K562 (cell line): ENCODE results near the gene ZNF692. TPM values are rescaled to one million over a fixed set of nuclear protein-coding genes. Genes with fewer than 3 reads are reported as not detected.

Experiments
- FIP1L1 ChIP-seq: fragments of 200-400 bp; formaldehyde crosslinking; IDR thresholded peaks from 2 replicates; pipeline ENCODE4 v1.6.1; 2018; ENCODE audit warnings: mild to moderate bottlenecking, low read depth, low read length; ENCODE audit not compliant: poor library complexity, severe bottlenecking
- NFE2L1 ChIP-seq: fragments of 450-650 bp; IDR thresholded peaks from 2 replicates; pipeline ENCODE4 v1.6.1; 2016; ENCODE audit warnings: missing genetic modification characterization, low read depth, mild to moderate bottlenecking, missing compliant biosample characterization, moderate library complexity, borderline replicate concordance
- REST ChIP-seq, 2 experiments: fragments of 450-650 bp; formaldehyde crosslinking in 1 of 2; IDR thresholded peaks; 2 replicates each; pipeline versions ENCODE4 v1.4.0 to v1.6.1; 2014 to 2020; ENCODE audit warnings: mild to moderate bottlenecking in 2 of 2, borderline replicate concordance in 1 of 2, low read depth in 1 of 2
- SIX5 ChIP-seq, 2 experiments: IDR thresholded peaks; 2 replicates each; pipeline ENCODE4 v1.6.1; 2011; ENCODE audit warnings: low read length in 2 of 2, borderline replicate concordance in 1 of 2, low read depth in 1 of 2, mild to moderate bottlenecking in 1 of 2, moderate library complexity in 1 of 2; ENCODE audit not compliant: insufficient read depth in 1 of 2
- TAF7 ChIP-seq: fragments of 450-650 bp; IDR thresholded peaks from 2 replicates; pipeline ENCODE4 v1.6.1; 2016; ENCODE audit warnings: missing genetic modification characterization, missing compliant biosample characterization
- polyA plus RNA-seq, 8 experiments: library from polyadenylated mRNA; depleted of rRNA in 4 of 8; stranded (reverse) in 5 of 8; unstranded in 3 of 8; fragments of >200 nt; fragmentation: Nextera tagmentation in 2 of 8; fragmentation: Illumina TruSeq in 1 of 8; extraction: Ambion mirVana in 2 of 8; extraction: Trizol in 1 of 8; gene quantifications; 2 replicates each; pipeline versions ENCODE4 v1.2.1 to v1.2.3, GENCODE V29; 2011 to 2014; ENCODE audit warnings: inconsistent platforms in 1 of 8, missing spikeins in 1 of 8
- total RNA-seq, 7 experiments: library from RNA; depleted of rRNA in 6 of 7; stranded (reverse); fragments of >200 nt in 6 of 7; fragmentation: Illumina TruSeq in 2 of 7; extraction: Trizol in 2 of 7; gene quantifications; 2 replicates each; pipeline versions ENCODE4 v1.2.1 to v1.2.3, GENCODE V29; 2011 to 2021; ENCODE audit warnings: low replicate concordance in 1 of 7
- TF ChIP-seq, protein P1 (sequence below): fragments of 450-650 bp; conservative IDR thresholded peaks from 2 replicates; pipeline ENCODE4 v1.6.1; 2016; ENCODE audit warnings: missing genetic modification characterization, low read depth, mild to moderate bottlenecking, control low read depth, missing compliant biosample characterization

The ZNF692 gene
- total and polyA plus RNA-seq, 9 of the 15 experiments (the other 6 are each of a cell fraction or from before 2014, with no cell fraction given) = 8.4 to 143 (median 55.9) TPM

DNA sequence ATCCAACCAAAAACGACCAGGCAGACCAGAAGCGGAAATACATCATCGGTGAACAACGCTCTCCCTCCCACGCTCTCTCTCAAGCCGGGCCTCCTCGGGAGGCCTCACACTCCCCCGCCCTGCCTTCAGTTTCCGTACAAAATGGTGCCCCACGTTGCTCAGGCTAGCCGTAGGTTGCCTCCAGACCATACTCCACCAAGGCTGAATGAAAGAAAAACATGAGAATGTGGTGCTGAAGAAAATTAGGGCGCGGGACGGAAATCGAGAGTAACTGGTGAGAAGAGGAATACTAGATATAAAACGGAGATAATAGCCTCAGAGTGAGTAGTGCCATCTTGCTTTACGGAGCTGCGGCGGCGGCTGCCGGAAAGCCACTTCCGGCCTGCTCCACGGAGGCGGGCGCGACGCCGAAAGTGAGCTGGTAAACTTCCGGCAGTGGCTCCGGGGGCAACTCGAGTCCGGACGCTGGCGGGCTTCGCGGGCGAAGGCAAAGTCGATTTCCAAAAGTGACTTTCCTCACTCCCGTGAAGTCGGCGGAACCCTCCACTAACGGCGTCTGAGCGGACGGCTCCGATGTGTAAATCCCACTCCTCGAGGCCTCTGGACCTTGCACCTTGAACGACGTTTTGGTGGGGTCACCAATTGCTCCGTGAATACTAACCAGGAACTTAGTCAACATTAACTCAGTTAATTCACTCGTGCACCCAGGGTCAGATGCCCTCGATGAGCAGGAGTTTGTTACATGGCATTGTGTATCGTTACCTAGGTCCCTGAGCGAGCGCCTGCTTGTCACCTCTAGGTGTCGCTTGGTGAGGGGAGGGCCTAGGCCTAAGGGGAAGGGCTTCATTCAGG, 32.8 kb downstream of the ZNF692 start, which contains the start of gene SH3BP5L (continued):
- TF ChIP-seq, protein P1, sequence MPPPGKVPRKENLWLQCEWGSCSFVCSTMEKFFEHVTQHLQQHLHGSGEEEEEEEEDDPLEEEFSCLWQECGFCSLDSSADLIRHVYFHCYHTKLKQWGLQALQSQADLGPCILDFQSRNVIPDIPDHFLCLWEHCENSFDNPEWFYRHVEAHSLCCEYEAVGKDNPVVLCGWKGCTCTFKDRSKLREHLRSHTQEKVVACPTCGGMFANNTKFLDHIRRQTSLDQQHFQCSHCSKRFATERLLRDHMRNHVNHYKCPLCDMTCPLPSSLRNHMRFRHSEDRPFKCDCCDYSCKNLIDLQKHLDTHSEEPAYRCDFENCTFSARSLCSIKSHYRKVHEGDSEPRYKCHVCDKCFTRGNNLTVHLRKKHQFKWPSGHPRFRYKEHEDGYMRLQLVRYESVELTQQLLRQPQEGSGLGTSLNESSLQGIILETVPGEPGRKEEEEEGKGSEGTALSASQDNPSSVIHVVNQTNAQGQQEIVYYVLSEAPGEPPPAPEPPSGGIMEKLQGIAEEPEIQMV (tag) = no peak
- TF ChIP-seq NFE2L1 (tag) = no peak
- TF ChIP-seq SIX5 (IDR thresholded peaks at IDR 0.05; ENCODE audit: borderline replicate concordance in 1 of 2, insufficient read depth in 1 of 2, low read depth in 1 of 2, low read length in 2 of 2) = peak; percentile 53 to 54; a peak in 3 of 4 replicates
- peak; percentile 57; the same call in 1 of the 2 replicates for TF ChIP-seq TAF7 (tag)
- peak; percentile 52; the same call in 1 of the 2 replicates for TF ChIP-seq REST (IDR thresholded peaks at IDR 0.05; ENCODE audit: borderline replicate concordance)
- no peak; the same call in 1 of the 2 replicates for TF ChIP-seq REST (CRISPR knock-in tag; IDR thresholded peaks at IDR 0.05; ENCODE audit: low read depth)
- no peak for TF ChIP-seq FIP1L1
